Esophagus muscularis mucosa (tissue), 4 donors: Measurements from ENCODE around the gene PCMT1. TPM values are rescaled to one million over a fixed set of nuclear protein-coding genes. Genes with fewer than 3 reads are reported as not detected.

Experiments used
- DNase-seq: peaks from one replicate; pipeline ENCODE4 v3.0.0-alpha.2; 2017; ENCODE audit errors: extremely low spot score
- H3K27ac ChIP-seq, 4 donors: fragments of 200-600 bp; sonication (generic); replicated peaks in 1 of 4; 1 replicate in 3 of 4; 2 replicates in 1 of 4; pipeline ENCODE4 v1.5.1; 2016 to 2019; ENCODE audit warnings: mild to moderate bottlenecking in 1 of 4
- H3K27me3 ChIP-seq, 4 donors: fragments of 200-600 bp; sonication (generic); one replicate each; pipeline versions ENCODE4 v1.5.1 to v1.6.0; 2016 to 2019
- H3K36me3 ChIP-seq, 4 donors: fragments of 200-600 bp; sonication (generic); one replicate each; pipeline ENCODE4 v1.5.1; 2016 to 2019
- H3K4me1 ChIP-seq, 4 donors: fragments of 200-600 bp; sonication (generic); one replicate each; pipeline ENCODE4 v1.5.1; 2016 to 2019
- H3K4me3 ChIP-seq, 4 donors: fragments of 200-600 bp; sonication (generic); 1 replicate in 2 of 4; 2 replicates in 2 of 4; pipeline ENCODE4 v1.5.1; 2016 to 2019; ENCODE audit warnings: mild to moderate bottlenecking in 4 of 4, moderate library complexity in 1 of 4
- H3K9me3 ChIP-seq, 4 donors: fragments of 200-600 bp; sonication (generic); 1 replicate in 3 of 4; 2 replicates in 1 of 4; pipeline ENCODE4 v1.5.1; 2016 to 2019
- EP300 ChIP-seq: sonication (generic); formaldehyde crosslinking; IDR thresholded peaks from one replicate; pipeline ENCODE4 v1.6.1; 2017; ENCODE audit warnings: antibody characterized with exemption
- POLR2A ChIP-seq: fragments of 450-650 bp; IDR thresholded peaks from one replicate; pipeline ENCODE4 v1.6.1; 2017; ENCODE audit warnings: antibody characterized with exemption, moderate library complexity, mild to moderate bottlenecking, low read depth
- POLR2AphosphoS5 ChIP-seq, 2 donors: sonication (generic); formaldehyde crosslinking; IDR thresholded peaks; one replicate each; pipeline ENCODE4 v1.6.1; 2017; ENCODE audit warnings: antibody characterized with exemption in 2 of 2
- WGBS: methylation state at CpG from one replicate; pipeline ENCODE4 v1.1.5; 2018; 5-methylcytosine and 5-hydroxymethylcytosine counted together
- intact Hi-C: fragments of 100-400 bp; cut with DNase I; formaldehyde crosslinking; loops from one replicate; pipeline ENCODE4 v1.15.1; 2023
- total RNA-seq, 4 donors: library from RNA; depleted of rRNA; stranded (reverse); fragments of >200 nt; gene quantifications; one replicate each; pipeline versions ENCODE4 v1.1.0 to v1.2.1, GENCODE V29; 2016
- TF ChIP-seq, protein P1 (sequence below), 3 experiments: fragments of 200-600 bp in 2 of 3; fragments of 450-650 bp in 1 of 3; sonication (generic) in 2 of 3; IDR thresholded peaks; one replicate each; pipeline ENCODE4 v1.5.1; 2017 to 2019; ENCODE audit warnings: antibody characterized with exemption in 3 of 3, mild to moderate bottlenecking in 2 of 3, moderate library complexity in 1 of 3

Gene PCMT1
- total RNA-seq, 4 donors from 2014 or later = 93.9 to 111 (median 107) TPM

DNA sequence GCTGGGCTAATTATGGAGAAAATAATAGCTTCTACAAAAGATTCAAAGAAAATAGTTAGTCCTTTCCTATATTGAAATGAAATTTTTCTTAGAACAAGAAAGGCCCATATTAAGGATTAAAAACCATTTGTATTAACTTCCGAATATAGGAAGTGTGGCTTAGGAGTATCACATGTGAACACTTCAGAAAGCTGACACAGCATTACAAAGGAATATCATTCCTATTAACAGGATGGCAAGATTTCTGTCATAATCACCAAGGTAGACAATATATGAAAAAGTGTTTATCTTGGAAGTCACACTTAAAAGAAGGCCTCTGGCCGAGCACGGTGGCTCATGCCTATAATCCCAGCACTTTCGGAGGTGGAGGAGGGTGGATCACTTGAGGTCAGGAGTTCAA is 26.3 kb upstream of the PCMT1 start:
- no peak for DNase-seq
- Histone ChIP-seq H3K4me3 (no peak overlapping the region), H3K27me3 (no peaks in the 10 kb centered on the region), H3K9me3 (no peaks in the 10 kb centered on the region), H3K27ac (no peak overlapping the region), H3K36me3 (peaks cover 0 to 44% (median 16%) of the 10 kb centered on the region in 4 donors), H3K4me1 (peaks cover 3 to 7% (median 6%) of the 10 kb centered on the region in 4 donors)
- 92% methylated on average over 4 of the region's 4 CpGs for WGBS
- intact Hi-C loops = loop anchor here (10.0 kb wide), 1 partner anchor 158 kb away; the partner anchor contains the start of gene GINM1
- TF ChIP-seq, protein P1, sequence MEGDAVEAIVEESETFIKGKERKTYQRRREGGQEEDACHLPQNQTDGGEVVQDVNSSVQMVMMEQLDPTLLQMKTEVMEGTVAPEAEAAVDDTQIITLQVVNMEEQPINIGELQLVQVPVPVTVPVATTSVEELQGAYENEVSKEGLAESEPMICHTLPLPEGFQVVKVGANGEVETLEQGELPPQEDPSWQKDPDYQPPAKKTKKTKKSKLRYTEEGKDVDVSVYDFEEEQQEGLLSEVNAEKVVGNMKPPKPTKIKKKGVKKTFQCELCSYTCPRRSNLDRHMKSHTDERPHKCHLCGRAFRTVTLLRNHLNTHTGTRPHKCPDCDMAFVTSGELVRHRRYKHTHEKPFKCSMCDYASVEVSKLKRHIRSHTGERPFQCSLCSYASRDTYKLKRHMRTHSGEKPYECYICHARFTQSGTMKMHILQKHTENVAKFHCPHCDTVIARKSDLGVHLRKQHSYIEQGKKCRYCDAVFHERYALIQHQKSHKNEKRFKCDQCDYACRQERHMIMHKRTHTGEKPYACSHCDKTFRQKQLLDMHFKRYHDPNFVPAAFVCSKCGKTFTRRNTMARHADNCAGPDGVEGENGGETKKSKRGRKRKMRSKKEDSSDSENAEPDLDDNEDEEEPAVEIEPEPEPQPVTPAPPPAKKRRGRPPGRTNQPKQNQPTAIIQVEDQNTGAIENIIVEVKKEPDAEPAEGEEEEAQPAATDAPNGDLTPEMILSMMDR (IDR thresholded peaks at IDR 0.05) = no peak
- no peak for TF ChIP-seq POLR2AphosphoS5 (IDR thresholded peaks at IDR 0.05)
- TF ChIP-seq POLR2A = no peak
- TF ChIP-seq EP300 = no peak

DNA sequence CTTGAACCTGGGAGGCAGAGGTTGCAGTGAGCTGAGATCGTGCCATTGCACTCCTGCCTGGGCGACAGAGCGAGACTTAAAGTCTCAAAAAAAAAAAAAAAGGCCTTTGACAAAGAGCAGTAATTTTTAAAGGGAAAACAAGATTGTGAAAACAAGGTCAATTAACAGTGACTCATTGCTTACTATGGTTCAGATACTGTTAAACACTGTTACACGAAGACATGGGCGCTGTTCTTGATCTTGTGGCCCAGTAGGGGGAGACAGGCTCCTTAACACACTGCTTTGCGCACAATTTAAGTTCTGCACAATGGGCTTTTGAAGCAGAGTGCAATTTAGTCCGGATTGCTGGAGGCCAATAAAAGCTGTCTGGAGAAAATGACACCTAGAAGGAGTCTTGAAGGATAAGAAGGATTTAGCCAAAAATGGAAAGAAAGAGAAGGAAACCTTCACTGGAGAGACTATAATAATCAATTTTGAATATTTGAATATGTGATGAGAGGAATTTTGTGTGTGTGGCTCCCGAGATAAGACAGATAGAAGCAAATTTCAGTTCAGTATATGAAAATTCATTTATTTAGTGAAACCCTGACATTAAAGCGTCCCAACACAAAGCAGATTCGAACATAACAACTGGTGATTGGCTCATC is 25.6 kb upstream of the PCMT1 start:
- Histone ChIP-seq H3K27me3 (no peaks in the 10 kb centered on the region), H3K4me3 (no peak overlapping the region), H3K27ac (no peak overlapping the region), H3K36me3 (peaks cover 4 to 51% (median 23%) of the 10 kb centered on the region in 4 donors), H3K9me3 (no peaks in the 10 kb centered on the region), H3K4me1 (peaks cover 0 to 2% (median 1%) of the 10 kb centered on the region in 4 donors)
- WGBS = 71% methylated on average over 10 of the region's 10 CpGs
- no peak for DNase-seq
- no peak for TF ChIP-seq EP300
- no peak for TF ChIP-seq POLR2A
- TF ChIP-seq, protein P1 (IDR thresholded peaks at IDR 0.05) = peak; percentile 44 to 71 (median 48)
- no peak for TF ChIP-seq POLR2AphosphoS5 (IDR thresholded peaks at IDR 0.05)
- intact Hi-C loops = loop anchor here (10.0 kb wide), 1 partner anchor 159 kb away; the partner anchor contains the start of gene GINM1

DNA sequence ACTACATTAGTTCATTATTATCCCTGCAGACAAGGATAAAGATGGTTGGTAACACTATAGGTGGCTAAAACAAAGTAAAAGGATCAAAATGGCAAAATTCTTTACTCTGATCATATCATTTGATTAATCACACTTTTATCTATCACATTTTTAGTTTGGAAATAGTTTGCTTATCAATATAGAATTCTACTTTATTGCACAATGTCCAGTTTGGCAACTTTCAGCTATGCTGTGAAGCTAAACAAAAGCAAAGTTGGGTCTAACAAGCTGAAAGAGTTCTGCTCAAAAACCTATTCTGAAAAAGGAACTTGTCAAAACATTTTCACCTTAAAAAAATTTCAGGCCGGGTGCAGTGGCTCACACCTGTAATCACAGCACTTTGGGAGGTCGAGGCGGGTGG is 23.8 kb upstream of the PCMT1 start:
- no peak for DNase-seq
- Histone ChIP-seq H3K27ac (no peak overlapping the region), H3K4me1 (no peaks in the 10 kb centered on the region), H3K36me3 (peaks cover 22 to 69% (median 41%) of the 10 kb centered on the region in 4 donors), H3K9me3 (no peaks in the 10 kb centered on the region), H3K27me3 (no peaks in the 10 kb centered on the region), H3K4me3 (no peak overlapping the region)
- 85% methylated on average over 3 of the region's 3 CpGs for WGBS
- TF ChIP-seq POLR2A (no peak), EP300 (no peak), POLR2AphosphoS5 (IDR thresholded peaks at IDR 0.05) (no peak)
- TF ChIP-seq, protein P1 (IDR thresholded peaks at IDR 0.05) = no peak
- intact Hi-C loops = loop anchor here (10.0 kb wide), 1 partner anchor 161 kb away; the partner anchor contains the start of gene GINM1

DNA sequence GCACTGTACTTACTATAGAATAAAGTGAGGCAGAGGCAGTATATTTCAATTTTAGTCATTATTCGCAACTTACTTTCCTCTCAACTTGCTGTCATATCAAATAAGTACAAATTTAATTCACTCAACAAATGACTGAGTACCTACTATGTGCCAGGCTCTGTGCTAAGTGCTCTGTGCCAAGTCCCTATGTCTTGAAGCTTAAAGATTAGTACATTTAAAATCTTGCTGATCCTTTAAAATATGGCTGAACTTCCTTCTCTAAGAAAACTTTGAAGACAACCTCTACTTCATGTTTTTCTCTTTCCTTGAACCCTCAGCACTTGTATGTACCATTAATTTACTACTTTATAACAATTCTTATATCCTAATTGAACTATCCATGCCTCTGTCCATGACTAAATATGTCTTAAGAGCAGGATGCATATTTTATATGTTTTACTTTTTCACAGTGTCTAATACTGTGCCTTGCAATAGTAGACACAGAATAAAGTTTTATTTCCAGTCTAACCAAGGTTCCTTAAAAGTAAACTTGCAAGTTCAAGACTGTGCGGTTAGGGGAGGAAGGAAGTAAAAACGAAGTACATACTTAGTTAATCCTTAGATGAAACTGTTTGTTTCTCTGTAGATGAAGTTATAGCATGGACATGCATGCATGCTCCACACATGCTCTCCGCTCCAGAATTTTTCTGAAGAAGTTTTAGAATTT is 21.6 kb upstream of the PCMT1 start:
- TF ChIP-seq, protein P1 (IDR thresholded peaks at IDR 0.05) = no peak
- TF ChIP-seq EP300 (no peak), POLR2AphosphoS5 (IDR thresholded peaks at IDR 0.05) (no peak), POLR2A (no peak)
- H3K4me1 ChIP-seq = no peaks in the 10 kb centered on the region
- 84% methylated on average over 4 of the region's 4 CpGs for WGBS
- no peaks in the 10 kb centered on the region for H3K27me3 ChIP-seq
- intact Hi-C loops = loop anchor here (10.0 kb wide), 1 partner anchor 163 kb away; the partner anchor contains the start of gene GINM1
- no peak overlapping the region for H3K4me3 ChIP-seq
- DNase-seq = no peak
- no peak overlapping the region for H3K27ac ChIP-seq
- peaks cover 30 to 88% (median 58%) of the 10 kb centered on the region in 4 donors for H3K36me3 ChIP-seq
- no peaks in the 10 kb centered on the region for H3K9me3 ChIP-seq
